GM12891 (cell line): ENCODE measurements around the gene MDGA2.
"Not testable (repeated sequence)": the region's sequence is repeated elsewhere in the genome, so short reads cannot be mapped to it uniquely, and the experiment has no call there.

ENCODE experiments used
- POLR2A ChIP-seq: IDR thresholded peaks from 2 replicates; pipeline ENCODE4 v1.6.1; 2011; ENCODE audit warnings: low read depth, low read length, control low read depth
- POLR2AphosphoS5 ChIP-seq: IDR thresholded peaks from 2 replicates; pipeline ENCODE4 v1.6.1; 2011; ENCODE audit warnings: low read depth, low read length, control low read depth
- POU2F2 ChIP-seq: IDR thresholded peaks from 2 replicates; pipeline ENCODE4 v1.6.1; 2011; ENCODE audit warnings: low read depth, mild to moderate bottlenecking, control low read depth, low read length, moderate library complexity
- SPI1 ChIP-seq: IDR thresholded peaks from 2 replicates; pipeline ENCODE4 v1.6.1; 2011; ENCODE audit warnings: low read depth, low read length, control low read depth
- TAF1 ChIP-seq: IDR thresholded peaks from 2 replicates; pipeline ENCODE4 v1.6.1; 2011; ENCODE audit warnings: low read depth, low read length, control low read depth

- TF ChIP-seq SPI1, POLR2A, POLR2AphosphoS5, TAF1, POU2F2: not testable (repeated sequence)
Observed at GRCh38 chr14:47171896-47172295, 503.5 kb downstream of the MDGA2 start.
